GM12892 (cell line): ENCODE measurements around the gene SYTL2.

ENCODE experiments used
- DNase-seq: peaks from one replicate; pipeline ENCODE4 v3.0.0; 2011; ENCODE audit not compliant: insufficient read length
- FAIRE-seq: peaks from 2 replicates; lab custom pipeline; 2011; peaks lifted over from hg19 to GRCh38; lab: Jason Lieb, UNC
- POLR2A ChIP-seq: IDR thresholded peaks from 2 replicates; pipeline ENCODE4 v1.6.1; 2011; ENCODE audit warnings: low read depth, low read length, control low read depth
- POLR2AphosphoS5 ChIP-seq: IDR thresholded peaks from 2 replicates; pipeline ENCODE4 v1.6.1; 2011; ENCODE audit warnings: low read depth, low read length, control low read depth
- TAF1 ChIP-seq: IDR thresholded peaks from 2 replicates; pipeline ENCODE4 v1.6.1; 2011; ENCODE audit warnings: low read depth, mild to moderate bottlenecking, control low read depth, low read length, borderline replicate concordance

The SYTL2 gene

DNA sequence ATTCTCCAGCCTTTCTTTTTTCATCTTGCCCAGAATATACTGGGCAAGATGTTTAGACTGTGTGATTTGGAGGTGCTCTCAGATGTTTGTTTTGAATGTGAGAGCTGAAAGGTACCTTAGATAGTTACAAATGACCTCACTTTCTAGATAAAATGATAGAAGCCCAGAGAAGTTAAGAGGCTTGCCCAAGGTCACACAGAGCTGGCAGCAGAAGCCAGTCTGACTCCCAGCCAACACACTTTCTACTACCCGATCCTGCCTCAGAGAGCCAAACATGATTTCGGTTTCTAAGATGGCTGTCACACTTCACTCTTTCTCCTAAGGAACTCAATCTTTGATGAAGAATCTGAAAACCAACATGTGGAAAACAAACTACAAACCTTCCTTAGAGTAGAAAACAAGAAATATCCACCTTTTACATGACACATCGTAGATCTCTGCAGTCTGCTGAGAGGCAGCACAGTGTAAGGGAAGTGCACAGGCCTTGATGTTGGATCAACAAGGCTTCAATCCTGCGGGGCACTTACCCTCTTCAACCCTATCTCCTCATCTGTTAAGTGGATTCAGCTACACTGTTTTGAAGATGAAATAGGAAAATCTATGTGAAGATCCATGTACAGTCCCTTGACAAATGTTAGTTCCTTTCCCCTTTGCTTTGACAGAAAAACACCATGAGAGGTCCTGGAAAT is 58.6 kb downstream of the SYTL2 start:
- no peak for DNase-seq
- no peak for FAIRE-seq
- TF ChIP-seq POLR2A (no peak), POLR2AphosphoS5 (no peak), TAF1 (no peak)

DNA sequence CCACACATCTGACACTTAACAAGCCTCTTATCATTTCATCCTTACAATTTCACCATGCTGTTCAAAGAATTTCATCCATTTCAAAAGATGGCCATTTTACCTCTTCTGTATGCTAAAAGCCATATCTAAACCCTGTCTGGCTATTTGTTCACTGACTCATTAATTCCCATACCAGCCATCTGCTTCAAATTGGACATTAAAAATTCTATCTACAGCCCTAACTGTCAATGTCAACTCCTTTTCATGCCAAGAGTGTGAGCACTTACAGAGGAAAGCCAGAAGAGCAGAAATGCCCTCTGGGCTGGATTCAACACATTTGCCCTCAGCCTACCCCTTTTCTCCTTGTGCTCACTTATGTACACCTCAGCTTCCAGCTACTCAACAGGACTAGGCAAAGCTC is 59.2 kb downstream of the SYTL2 start:
- TF ChIP-seq TAF1 (no peak), POLR2AphosphoS5 (no peak), POLR2A (no peak)
- FAIRE-seq (no peak), DNase-seq (no peak)

DNA sequence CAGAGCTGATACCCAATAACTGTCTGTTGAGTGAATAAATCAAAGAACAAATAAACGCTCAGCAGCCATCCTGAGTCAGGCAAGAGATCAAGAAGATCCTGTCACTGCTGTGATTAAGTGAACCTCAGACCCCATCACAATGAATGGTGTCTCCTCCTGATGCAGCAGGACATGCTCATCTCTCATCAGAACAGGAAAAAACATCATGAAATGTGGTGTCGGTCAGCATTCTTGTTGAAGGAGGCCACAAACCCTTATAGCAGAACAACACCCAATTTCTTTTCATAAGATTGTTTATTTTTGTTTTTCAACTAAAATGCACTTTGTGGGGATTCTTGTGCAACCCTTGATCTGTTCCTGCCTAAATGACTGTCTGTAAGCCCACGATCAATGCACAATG is 60.3 kb downstream of the SYTL2 start:
- no peak for TF ChIP-seq POLR2AphosphoS5
- TF ChIP-seq TAF1: no peak
- TF ChIP-seq POLR2A: no peak

DNA sequence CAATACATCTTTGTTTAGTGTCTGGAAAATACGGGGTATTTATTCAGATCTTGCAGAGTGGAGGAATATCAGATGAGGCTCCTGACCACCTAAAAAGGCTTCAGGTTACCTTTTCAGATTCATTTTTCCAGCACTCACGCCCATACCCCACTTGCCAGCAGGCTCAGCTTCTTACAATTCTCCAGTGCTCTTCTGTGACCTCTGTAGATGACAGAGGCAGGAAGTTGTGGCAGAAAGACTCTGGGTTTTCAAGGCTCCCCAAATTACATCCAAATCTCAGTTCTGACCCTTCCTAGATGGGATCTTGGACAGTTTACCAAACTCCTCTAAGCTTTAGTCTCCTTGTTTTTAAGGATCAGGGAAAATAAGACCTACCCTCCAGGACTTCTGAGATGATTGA is 61.1 kb downstream of the SYTL2 start:
- TF ChIP-seq POLR2AphosphoS5 (no peak), POLR2A (no peak), TAF1 (no peak)
- DNase-seq (no peak), FAIRE-seq (no peak)

More for the DNA sequence above, 60.3 kb downstream of the SYTL2 start:
- FAIRE-seq: no peak
- no peak for DNase-seq

DNA sequence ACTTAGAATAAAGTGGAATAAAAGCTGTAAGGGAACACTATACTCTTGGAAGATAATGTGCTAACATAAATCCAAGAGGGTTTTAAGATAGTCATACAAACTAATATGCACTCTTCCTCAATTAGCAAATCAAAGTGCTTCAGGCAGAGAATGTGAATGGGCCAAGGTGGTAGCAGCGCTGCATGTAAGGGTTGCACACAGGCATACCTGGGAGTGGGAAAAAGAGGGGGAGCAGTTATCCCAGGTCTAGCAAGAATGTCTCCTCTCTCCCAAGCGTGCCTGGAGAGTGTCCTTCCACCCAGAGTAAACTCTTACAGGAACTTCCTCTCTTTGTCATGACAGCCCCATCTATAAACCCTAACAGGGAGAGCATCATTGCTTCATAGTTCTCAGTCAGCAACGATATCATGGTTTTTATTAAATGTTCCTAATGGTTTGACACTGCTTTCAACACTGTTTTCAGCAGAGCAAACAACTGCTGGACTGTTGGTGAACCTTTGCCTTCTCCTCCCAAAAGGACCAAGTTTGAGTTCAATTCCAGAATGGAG is 61.6 kb downstream of the SYTL2 start:
- TF ChIP-seq TAF1 (no peak), POLR2A (no peak), POLR2AphosphoS5 (no peak)
- DNase-seq: no peak
- FAIRE-seq: no peak

DNA sequence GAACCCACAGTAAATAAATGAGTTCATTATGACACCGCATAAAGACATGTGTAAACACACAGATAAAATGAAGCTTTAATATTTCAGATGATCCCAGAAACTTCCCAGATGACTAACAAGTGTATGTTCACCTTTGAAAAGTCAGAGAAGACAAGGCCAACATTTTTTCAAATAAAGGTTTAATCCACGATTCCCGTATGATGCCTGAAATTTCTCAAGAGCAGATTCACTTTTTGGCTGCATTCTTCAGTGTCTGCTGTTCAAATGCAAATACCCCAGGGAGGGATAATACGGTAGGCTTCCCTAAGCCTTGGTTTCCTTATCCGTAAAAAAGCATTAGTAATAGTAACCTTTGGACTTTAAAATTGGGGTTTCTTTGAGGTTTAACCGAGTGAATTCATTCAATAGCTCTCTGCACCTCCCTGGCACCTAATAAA is 62.5 kb downstream of the SYTL2 start:
- DNase-seq (no peak), FAIRE-seq (no peak)
- TF ChIP-seq TAF1: no peak
- TF ChIP-seq POLR2AphosphoS5: no peak
- no peak for TF ChIP-seq POLR2A

DNA sequence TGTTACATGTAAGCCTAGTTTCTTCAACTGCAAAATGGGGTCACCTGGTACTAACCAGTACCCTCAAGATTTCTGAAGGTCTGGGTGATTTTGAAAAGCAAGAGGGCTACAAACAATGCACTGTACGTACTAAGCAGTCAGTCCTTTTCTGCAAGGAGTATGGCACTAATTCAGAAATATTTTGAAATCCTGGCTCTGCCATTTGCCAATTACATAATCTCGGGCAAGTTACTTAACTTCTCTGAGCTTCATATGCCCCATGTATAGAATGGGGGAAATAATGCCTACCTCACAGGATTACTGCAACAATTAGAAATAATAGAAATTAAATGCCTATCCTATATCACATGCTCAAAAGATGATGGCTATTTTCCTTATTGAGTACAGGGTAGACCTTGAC is 64.3 kb downstream of the SYTL2 start:
- DNase-seq (no peak), FAIRE-seq (no peak)
- no peak for TF ChIP-seq POLR2A
- no peak for TF ChIP-seq TAF1
- no peak for TF ChIP-seq POLR2AphosphoS5

DNA sequence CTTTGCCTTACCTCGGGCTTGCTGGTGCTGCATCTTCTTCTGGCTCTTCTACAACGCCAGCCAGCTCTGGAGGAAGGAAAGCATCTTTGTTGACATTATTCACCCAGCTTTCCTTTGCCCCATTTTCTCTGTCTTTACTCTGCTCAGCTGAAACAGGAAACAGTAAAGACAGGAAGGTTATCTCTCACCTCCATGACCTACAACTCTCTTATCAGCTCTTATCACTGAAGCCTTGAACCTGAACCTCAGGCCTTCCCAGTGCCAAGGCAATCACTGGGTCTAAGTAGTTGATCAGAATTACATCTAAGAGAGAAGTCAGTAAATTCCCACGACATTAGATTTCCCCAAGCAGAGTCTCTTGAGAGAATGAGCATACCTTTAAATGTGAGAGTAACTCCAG is 65.3 kb downstream of the SYTL2 start:
- no peak for TF ChIP-seq TAF1
- TF ChIP-seq POLR2A: no peak
- TF ChIP-seq POLR2AphosphoS5: no peak
- FAIRE-seq: no peak
- DNase-seq: no peak

DNA sequence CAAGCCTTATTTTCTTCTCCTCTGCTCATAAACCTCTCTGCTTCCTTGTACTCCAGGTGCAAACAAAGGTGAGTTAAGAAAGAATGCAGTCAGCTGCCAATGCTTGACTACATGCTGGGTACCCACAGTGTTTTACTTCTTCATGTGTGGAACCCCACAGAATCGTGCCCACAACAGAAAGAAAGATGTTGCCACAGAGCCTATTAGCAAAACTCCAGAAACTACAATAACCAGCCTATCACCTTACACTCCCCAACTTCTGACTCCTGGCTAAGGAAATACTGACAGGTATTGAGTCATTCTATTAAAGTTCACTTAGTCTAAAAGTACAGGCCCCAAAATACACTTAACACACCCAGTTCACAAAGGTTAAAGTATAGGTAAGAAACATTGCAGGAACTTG is 68.1 kb downstream of the SYTL2 start:
- no peak for TF ChIP-seq POLR2A
- TF ChIP-seq TAF1: no peak
- no peak for TF ChIP-seq POLR2AphosphoS5
- FAIRE-seq (no peak), DNase-seq (no peak)

DNA sequence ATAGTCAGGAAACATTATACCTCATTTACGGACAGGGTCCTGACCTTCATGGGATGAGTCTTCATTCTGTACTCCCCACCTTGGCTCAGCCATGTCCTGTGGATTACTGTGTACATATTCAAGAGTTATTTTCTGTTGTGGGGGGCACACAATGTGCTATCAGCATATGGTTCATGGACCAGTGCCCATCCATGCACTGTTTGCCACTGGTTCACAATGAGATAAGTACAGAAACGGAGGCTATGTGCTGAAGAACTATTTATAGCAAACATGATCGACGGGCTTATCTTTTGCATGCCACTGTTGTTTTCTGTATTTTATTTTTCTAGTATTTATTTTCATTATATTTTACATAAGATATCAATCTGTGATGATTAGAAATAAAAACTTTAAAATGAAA is 68.6 kb downstream of the SYTL2 start:
- FAIRE-seq: no peak
- TF ChIP-seq TAF1 (no peak), POLR2A (no peak), POLR2AphosphoS5 (no peak)
- DNase-seq: no peak

DNA sequence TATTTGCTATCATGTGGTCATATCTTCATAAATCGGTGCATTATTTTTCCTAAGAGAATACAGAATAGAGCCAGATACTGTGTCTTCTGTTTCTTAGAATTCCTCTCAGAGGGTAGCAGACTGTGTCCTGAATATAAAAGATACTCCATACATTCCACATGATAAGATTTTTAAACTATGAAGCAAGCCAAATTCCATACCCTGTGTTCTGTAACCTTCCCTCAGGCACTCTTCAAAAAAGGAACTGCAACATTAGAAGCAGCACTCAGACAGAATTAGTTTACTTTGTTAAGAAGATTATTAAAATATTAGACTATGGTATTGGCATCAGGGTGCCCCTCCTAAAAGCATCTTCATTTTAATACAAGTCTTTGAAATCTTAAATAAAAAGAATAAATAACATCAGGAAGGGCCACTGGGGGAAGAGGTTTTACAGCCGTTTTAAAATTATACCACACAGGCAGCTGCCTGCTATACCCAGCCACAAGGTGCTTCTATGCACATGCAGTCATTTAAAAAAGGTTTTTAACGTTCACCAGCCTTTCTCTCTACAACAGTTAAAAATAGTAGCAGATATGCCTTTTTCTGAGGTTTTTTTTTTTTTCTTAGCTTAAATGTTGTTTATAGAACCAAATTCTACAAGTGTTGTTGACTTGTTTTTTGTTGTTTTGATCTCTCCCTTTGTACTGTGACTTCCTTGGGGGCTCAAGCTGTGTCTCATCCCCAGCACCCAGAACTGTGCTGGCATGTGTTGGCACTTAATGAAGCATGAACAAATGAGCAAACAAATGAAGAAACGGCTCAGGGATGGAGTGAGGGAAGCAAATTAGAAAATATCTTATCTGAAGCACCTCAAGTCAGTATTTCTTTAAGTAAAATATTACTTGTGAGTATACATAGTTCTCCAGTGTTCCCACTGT is 70.2 kb downstream of the SYTL2 start:
- TF ChIP-seq POLR2A (no peak), POLR2AphosphoS5 (no peak), TAF1 (no peak)
- FAIRE-seq (no peak), DNase-seq (no peak)

DNA sequence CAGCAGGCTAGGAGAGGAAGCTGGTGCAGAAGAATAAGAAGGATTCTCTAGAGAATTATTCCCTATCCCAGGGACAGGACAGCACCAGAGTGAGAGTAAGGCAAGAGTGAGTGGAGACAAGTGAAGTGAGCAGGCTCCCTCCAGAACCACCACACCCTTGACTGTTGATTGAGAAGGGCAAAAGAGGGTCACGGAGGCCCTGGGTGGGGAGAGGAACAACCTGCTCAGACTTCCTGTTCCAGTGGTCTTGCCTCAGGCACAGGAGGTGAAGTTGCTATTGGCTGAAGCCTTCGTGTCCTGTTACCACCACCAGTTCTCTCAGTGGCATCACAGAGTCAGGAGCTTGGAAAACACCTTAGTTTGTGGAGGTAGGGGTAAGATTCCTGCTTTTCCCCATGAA is 73.2 kb downstream of the SYTL2 start:
- DNase-seq (no peak), FAIRE-seq (no peak)
- no peak for TF ChIP-seq POLR2AphosphoS5
- no peak for TF ChIP-seq POLR2A
- TF ChIP-seq TAF1: no peak
